Head of caudate nucleus (tissue), 42 donors: ENCODE results near the gene MSH3.

ENCODE experiments used
- DNase-seq, 42 donors: peaks; one replicate each; pipeline versions ENCODE4 v3.0.0 to v3.0.0-alpha.2; 2020 to 2021; ENCODE audit warnings: mixed read lengths in 7 of 42
- intact Hi-C: fragments of 100-400 bp; cut with DNase I; formaldehyde crosslinking; loops from one replicate; pipeline ENCODE4 v1.15.0; 2022

The MSH3 gene

GRCh38 chr5:80654391-80655230 lies at the start of gene MSH3, which contains the start of gene DHFR:
MSH3 (plus strand) TSS chr5:80654652; CDS start chr5:80654728, 76 bp downstream.
DHFR (minus strand) TSS chr5:80654983; CDS start chr5:80654489, 494 bp downstream.
- peak; percentile 69 to 93 (median 87) for DNase-seq
- intact Hi-C loops, result loop anchor here (5.0 kb wide), 1 partner anchor 167 kb away; the partner anchor contains the start of gene FAM151B

DNA sequence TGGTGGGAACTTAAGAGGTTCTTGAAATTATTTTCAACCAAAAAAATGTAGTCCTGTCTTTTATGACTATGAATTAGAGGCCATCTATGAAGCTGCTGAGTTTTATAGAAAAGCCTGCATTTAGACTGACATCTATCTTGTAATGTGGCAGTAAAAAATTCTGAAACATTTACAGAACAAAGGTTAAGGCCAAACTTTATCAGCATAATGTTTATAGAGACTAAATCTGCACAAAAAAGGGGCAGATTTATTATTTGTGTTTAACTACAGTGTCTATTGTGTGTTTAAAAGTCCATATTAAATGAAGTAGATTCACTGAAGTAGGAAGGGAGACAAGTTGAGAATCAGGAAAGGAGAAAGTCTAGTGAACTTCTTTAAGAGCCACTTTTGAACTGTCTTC lies 47.1 kb upstream of the MSH3 start:
- DNase-seq, result no peak
- intact Hi-C loops, result no loop called here

DNA sequence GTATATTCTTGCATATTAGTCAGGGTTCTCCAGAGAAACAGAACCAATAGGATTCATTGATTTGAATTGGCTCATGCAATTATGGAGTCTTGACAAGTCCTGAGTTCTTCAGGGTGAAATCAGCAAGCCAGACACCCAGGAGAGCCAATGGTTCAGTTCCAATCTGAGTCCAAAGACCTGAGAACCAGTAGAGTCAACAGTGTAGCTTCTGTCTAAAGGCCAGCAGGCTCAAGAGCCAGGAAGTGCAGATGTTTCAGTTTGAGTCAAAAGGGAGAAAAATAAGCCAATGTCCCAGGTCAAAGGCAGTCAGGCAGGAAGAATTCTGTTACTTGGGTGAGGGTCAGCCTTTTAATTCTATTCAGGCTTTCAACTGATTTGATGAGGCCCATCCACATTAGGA lies 46.6 kb upstream of the MSH3 start:
- DNase-seq, result no peak
- intact Hi-C loops, result no loop called here

- DNase-seq, result no peak
- intact Hi-C loops, result no loop called here
Measured at GRCh38 chr5:80608731-80609130, 45.7 kb upstream of the MSH3 start.

- no peak for DNase-seq
- intact Hi-C loops, result no loop called here
Measured at GRCh38 chr5:80609692-80610091, 44.8 kb upstream of the MSH3 start.

DNA sequence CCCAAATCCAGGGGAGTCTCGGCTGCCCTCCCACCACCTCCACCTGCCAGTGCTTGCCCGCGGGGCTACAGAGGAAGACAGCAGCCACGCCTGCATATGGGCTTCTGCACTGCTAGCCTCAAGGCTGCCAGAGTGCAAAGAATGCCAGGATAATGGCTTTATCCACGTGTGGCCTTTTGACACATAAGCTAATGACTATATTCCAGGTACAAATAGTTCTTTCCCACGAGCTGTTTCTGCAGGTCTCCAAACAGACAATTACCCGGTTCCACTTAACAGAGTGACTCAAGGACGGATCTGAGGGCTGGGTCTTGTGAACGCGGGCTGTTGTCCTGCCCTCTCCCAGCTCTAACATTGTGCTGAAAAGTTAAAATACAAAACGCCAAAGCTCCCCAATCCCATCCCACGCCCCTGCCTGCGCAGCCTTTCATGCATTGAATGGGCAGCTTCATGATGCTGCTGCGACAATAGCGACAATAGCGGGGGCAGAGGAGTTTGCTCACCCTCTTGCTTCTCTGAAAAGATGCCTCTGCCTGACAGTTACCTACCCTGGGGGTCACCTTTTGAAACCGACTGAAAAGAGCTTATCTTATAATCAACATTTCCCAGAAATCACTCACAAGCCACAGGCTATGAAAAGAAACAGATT lies 39.1 kb upstream of the MSH3 start:
- intact Hi-C loops, result no loop called here
- peak in 4 of 42 donors; percentile 7 to 18 (median 12) for DNase-seq

- no peak for DNase-seq
- intact Hi-C loops, result no loop called here
Measured at GRCh38 chr5:80618438-80618837, 36.0 kb upstream of the MSH3 start.

- DNase-seq, result no peak
- intact Hi-C loops, result no loop called here
Measured at GRCh38 chr5:80619086-80619485, 35.4 kb upstream of the MSH3 start.

DNA sequence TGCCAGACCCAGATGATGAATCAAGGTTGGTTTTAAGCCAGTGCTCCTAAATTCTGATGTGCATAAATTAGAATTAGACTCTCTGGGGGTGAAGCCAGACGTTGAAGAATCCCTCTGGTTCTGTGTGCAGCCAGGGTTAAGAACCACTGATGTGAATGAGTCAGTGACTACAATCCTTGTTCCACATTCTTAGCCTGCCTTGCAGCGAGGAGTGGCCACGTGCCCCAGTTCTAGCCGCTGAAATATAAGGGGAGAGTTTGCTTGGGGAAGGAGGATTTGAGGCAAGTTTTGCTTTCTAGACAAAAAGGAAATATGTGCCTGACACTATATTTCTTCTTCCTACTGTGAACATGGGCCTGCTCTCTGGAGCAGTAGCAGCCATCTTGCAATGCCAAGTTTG lies 34.2 kb upstream of the MSH3 start:
- intact Hi-C loops, result no loop called here
- no peak for DNase-seq

DNA sequence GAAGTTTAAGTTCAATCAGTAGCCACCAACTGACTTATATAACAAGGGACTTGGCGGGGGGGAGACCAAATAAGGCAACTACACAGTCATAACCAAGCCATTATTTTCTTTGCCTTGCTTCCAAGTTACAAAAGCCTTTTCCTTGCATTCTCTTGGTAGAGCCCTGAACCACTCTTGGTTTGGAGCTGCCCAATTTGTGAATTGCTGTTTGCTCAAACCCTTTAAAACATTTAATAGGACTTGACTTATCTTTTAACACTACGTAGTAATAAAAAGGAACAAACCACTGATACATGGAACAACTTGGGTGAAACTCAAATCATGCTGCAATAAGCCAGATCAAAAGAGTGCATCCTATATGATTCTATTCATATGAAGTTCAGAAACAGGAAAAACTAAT lies 31.7 kb upstream of the MSH3 start:
- DNase-seq, result no peak
- intact Hi-C loops, result no loop called here

- no peak for DNase-seq
- intact Hi-C loops, result no loop called here
Measured at GRCh38 chr5:80623999-80624398, 30.5 kb upstream of the MSH3 start.

DNA sequence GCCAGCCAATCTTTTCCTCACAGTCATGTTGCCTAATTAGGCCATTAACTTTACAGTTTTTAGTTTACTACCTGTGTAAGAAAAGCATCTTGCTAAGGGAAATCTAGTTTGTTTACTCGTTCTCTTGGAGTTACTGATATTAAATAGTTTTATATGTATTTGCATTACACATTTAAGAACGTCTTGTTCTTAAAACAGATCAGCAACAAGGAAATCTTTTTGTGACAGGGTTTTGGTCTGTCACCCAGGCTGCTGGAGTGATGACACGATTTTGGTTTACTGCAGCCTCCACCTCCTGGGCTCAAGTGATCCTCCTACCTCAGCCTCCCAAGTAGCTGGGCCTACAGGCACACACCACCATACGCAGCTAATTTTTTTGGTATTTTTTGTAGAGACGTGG lies 29.2 kb upstream of the MSH3 start:
- intact Hi-C loops, result no loop called here

DNA sequence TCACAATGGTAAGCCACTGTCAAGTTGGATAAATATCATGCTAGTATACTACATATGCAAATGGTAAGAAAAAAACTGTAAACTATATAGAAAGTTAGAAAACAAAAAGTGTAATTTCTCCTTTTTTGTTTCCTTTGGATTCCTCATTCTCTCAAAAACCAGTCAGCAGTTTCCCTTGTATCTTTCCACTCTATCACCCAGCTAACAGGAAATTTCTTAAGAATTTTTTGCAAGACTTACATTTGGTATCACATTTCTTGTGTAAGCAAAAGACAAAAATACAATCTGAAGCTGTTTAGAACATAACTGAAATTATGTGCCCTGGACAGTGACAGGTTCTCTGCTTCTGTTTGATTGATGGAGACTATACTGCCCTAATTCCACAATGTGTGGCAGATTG lies 25.2 kb upstream of the MSH3 start:
- no peak for DNase-seq
- intact Hi-C loops, result no loop called here

More for the DNA sequence above, 29.2 kb upstream of the MSH3 start:
- no peak for DNase-seq

- intact Hi-C loops, result no loop called here
- DNase-seq, result no peak
Measured at GRCh38 chr5:80631278-80632259, 22.9 kb upstream of the MSH3 start.

- intact Hi-C loops, result no loop called here
- no peak for DNase-seq
Measured at GRCh38 chr5:80632700-80633099, 21.8 kb upstream of the MSH3 start.

DNA sequence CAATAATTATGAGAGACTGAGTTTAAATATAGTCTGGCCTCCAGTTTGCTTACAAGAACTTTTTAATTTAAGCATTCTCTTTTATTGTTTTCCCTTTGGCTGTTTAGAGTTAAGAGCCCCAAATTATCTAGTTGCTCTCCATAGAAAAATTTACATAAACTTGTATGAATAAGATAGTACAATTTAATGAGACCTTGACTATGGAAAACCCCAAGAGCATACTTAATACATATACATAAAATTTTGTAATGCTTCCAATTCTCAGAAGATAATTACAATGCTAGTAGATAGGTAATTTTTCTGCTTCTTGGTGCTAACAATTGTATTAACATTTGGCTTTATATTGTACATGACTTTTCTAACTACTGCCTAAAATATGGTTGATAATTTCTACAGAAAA lies 20.3 kb upstream of the MSH3 start:
- intact Hi-C loops, result no loop called here
- no peak for DNase-seq

DNA sequence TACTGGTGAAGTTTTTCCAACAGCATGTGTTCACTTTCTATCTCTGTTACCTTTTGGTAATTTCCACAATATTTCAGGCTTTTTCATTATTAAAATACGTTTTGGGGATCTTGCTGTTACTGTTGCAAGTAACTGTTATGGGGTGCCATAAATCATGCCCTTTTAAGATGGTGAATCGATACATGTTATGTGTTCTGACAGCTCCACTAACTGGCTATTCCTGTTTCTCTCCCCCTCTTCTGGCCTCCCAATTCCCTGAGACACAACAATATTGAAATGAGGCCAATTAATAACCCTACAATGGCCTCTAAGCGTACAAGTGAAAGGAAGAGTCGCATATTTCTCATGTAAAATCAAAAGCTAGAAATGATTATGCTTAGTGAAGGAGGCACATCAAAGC lies 13.1 kb upstream of the MSH3 start:
- DNase-seq, result no peak
- intact Hi-C loops, result no loop called here

- intact Hi-C loops, result no loop called here
- DNase-seq, result no peak
Measured at GRCh38 chr5:80644900-80645299, 9.6 kb upstream of the MSH3 start.

- intact Hi-C loops, result no loop called here
- DNase-seq, result no peak
Measured at GRCh38 chr5:80646926-80647325, 7.5 kb upstream of the MSH3 start.
